ENCODE data around the gene SEMA7A. TPM values are rescaled to one million over a fixed set of nuclear protein-coding genes. Genes with fewer than 3 reads are reported as not detected.

SEMA7A gene
- total RNA-seq, 1 experiment from 2014 or later = 0.45 TPM

- H3K27ac ChIP-seq (ENCODE audit: low read depth, low read length, poor library complexity, severe bottlenecking) = no peak overlapping the region
- H3K4me1 ChIP-seq (ENCODE audit: insufficient read depth, low read length, poor library complexity, severe bottlenecking) = peaks cover 19% of the 10 kb centered on the region
- CTCF ChIA-PET = no interaction called here
- no peaks in the 10 kb centered on the region for H3K27me3 ChIP-seq (replicated peaks; ENCODE audit: insufficient read depth, low read depth, low read length, poor library complexity)
- no peaks in the 10 kb centered on the region for H3K9me3 ChIP-seq (ENCODE audit: low read depth, low read length, poor library complexity, severe bottlenecking)
- no peak overlapping the region for H3K4me3 ChIP-seq (ENCODE audit: low read depth, low read length, poor library complexity, severe bottlenecking)
- intact Hi-C loops (cut with micrococcal nuclease; ENCODE audit: unreplicated experiment) = no loop called here
- no peak for TF ChIP-seq EZH2 (IDR thresholded peaks at IDR 0.05; ENCODE audit: borderline replicate concordance, low read depth, low read length, poor library complexity, severe bottlenecking)
- no peak for TF ChIP-seq CTCF (conservative IDR thresholded peaks at IDR 0.05; ENCODE audit: low read depth, low read length)
- POLR2A ChIA-PET (ENCODE audit: low non-redundant PET) = no interaction called here
- no TSS peak for BruUV-seq (replicated peaks)
- no peak for DNase-seq (ENCODE audit: low spot score)
- H3K36me3 ChIP-seq (ENCODE audit: insufficient read depth, low read length, poor library complexity, severe bottlenecking) = no peaks in the 10 kb centered on the region
Observed at GRCh38 chr15:74400313-74400860, 33.4 kb downstream of the SEMA7A start.

- POLR2A ChIA-PET (ENCODE audit: low non-redundant PET) = no interaction called here
- peak; percentile 73 for DNase-seq (ENCODE audit: low spot score)
- no peak overlapping the region for H3K27ac ChIP-seq (ENCODE audit: low read depth, low read length, poor library complexity, severe bottlenecking)
- intact Hi-C loops (cut with micrococcal nuclease; ENCODE audit: unreplicated experiment) = no loop called here
- no TSS peak for BruUV-seq (replicated peaks)
- H3K4me3 ChIP-seq (ENCODE audit: low read depth, low read length, poor library complexity, severe bottlenecking) = no peak overlapping the region
- CTCF ChIA-PET = no interaction called here
- H3K27me3 ChIP-seq (replicated peaks; ENCODE audit: insufficient read depth, low read depth, low read length, poor library complexity) = no peaks in the 10 kb centered on the region
- TF ChIP-seq CTCF (conservative IDR thresholded peaks at IDR 0.05; ENCODE audit: low read depth, low read length) = no peak
- TF ChIP-seq EZH2 (IDR thresholded peaks at IDR 0.05; ENCODE audit: borderline replicate concordance, low read depth, low read length, poor library complexity, severe bottlenecking) = no peak
- H3K4me1 ChIP-seq (ENCODE audit: insufficient read depth, low read length, poor library complexity, severe bottlenecking) = peaks cover 19% of the 10 kb centered on the region
- no peaks in the 10 kb centered on the region for H3K36me3 ChIP-seq (ENCODE audit: insufficient read depth, low read length, poor library complexity, severe bottlenecking)
- no peaks in the 10 kb centered on the region for H3K9me3 ChIP-seq (ENCODE audit: low read depth, low read length, poor library complexity, severe bottlenecking)
Observed at GRCh38 chr15:74399511-74400312, 34.0 kb downstream of the SEMA7A start.

- H3K9me3 ChIP-seq (ENCODE audit: low read depth, low read length, poor library complexity, severe bottlenecking) = no peaks in the 10 kb centered on the region
- H3K4me3 ChIP-seq (ENCODE audit: low read depth, low read length, poor library complexity, severe bottlenecking) = no peak overlapping the region
- CTCF ChIA-PET = no interaction called here
- H3K27me3 ChIP-seq (replicated peaks; ENCODE audit: insufficient read depth, low read depth, low read length, poor library complexity) = no peaks in the 10 kb centered on the region
- peaks cover 18% of the 10 kb centered on the region for H3K4me1 ChIP-seq (ENCODE audit: insufficient read depth, low read length, poor library complexity, severe bottlenecking)
- POLR2A ChIA-PET (ENCODE audit: low non-redundant PET) = no interaction called here
- no peak for DNase-seq (ENCODE audit: low spot score)
- TF ChIP-seq CTCF (conservative IDR thresholded peaks at IDR 0.05; ENCODE audit: low read depth, low read length) (no peak), EZH2 (IDR thresholded peaks at IDR 0.05; ENCODE audit: borderline replicate concordance, low read depth, low read length, poor library complexity, severe bottlenecking) (no peak)
- H3K36me3 ChIP-seq (ENCODE audit: insufficient read depth, low read length, poor library complexity, severe bottlenecking) = no peaks in the 10 kb centered on the region
- BruUV-seq (replicated peaks) = no TSS peak
- intact Hi-C loops (cut with micrococcal nuclease; ENCODE audit: unreplicated experiment) = no loop called here
- no peak overlapping the region for H3K27ac ChIP-seq (ENCODE audit: low read depth, low read length, poor library complexity, severe bottlenecking)
Observed at GRCh38 chr15:74399100-74399499, 34.7 kb downstream of the SEMA7A start.

Data from A673 (cell line).